SK-N-SH treated with all-trans-retinoic acid at 6 μM for 48 hours (cell line): ENCODE measurements around the gene LCE2C.
"Not testable (repeated sequence)": the region's sequence is repeated elsewhere in the genome, so short reads cannot be mapped to it uniquely, and the experiment has no call there.

Source experiments
- ATAC-seq: fragments of 200-7000 bp; cut with Tn5 transposase; 3 replicates; pipeline ENCODE4 v1.9.1; 2020; ENCODE audit warnings: mild to moderate bottlenecking, moderate library complexity
- ARNTL ChIP-seq: fragments of 450-650 bp; formaldehyde crosslinking; IDR thresholded peaks from 2 replicates; pipeline ENCODE4 v1.5.0; 2020; ENCODE audit warnings: low read depth, mild to moderate bottlenecking, moderate library complexity, borderline replicate concordance
- BACH2 ChIP-seq: fragments of 250-450 bp; sonication (Bioruptor Pico); IDR thresholded peaks from 2 replicates; pipeline ENCODE4 v1.9.0; 2021; ENCODE audit warnings: mild to moderate bottlenecking, borderline replicate concordance
- CREB5 ChIP-seq: fragments of 250-450 bp; sonication (Bioruptor Pico); IDR thresholded peaks from 2 replicates; pipeline ENCODE4 v1.5.1; 2020; ENCODE audit warnings: low read depth, mild to moderate bottlenecking, moderate library complexity
- CSDC2 ChIP-seq: fragments of 250-450 bp; sonication (Bioruptor Pico); IDR thresholded peaks from 2 replicates; pipeline ENCODE4 v1.5.0; 2020; ENCODE audit warnings: mild to moderate bottlenecking, moderate library complexity
- CSRNP3 ChIP-seq: fragments of 250-450 bp; sonication (Bioruptor Pico); IDR thresholded peaks from 2 replicates; pipeline ENCODE4 v1.5.1; 2021; ENCODE audit warnings: mild to moderate bottlenecking, moderate library complexity
- GLIS3 ChIP-seq: fragments of 250-450 bp; sonication (Bioruptor Pico); IDR thresholded peaks from 2 replicates; pipeline ENCODE4 v1.5.0; 2020; ENCODE audit warnings: mild to moderate bottlenecking, moderate library complexity
- ISL1 ChIP-seq: fragments of 250-450 bp; sonication (Bioruptor Pico); IDR thresholded peaks from 2 replicates; pipeline ENCODE4 v2.1.2; 2022; ENCODE audit warnings: mild to moderate bottlenecking, moderate library complexity
- OSR1 ChIP-seq: fragments of 250-450 bp; sonication (Bioruptor Pico); IDR thresholded peaks from 2 replicates; pipeline ENCODE4 v1.8.0; 2022; ENCODE audit warnings: moderate library complexity, mild to moderate bottlenecking, inconsistent platforms
- RARB ChIP-seq: fragments of 250-450 bp; sonication (Bioruptor Pico); IDR thresholded peaks from 2 replicates; pipeline ENCODE4 v1.8.0; 2021; ENCODE audit warnings: mild to moderate bottlenecking, moderate library complexity
- SNAI2 ChIP-seq: fragments of 250-450 bp; sonication (Bioruptor Pico); IDR thresholded peaks from 2 replicates; pipeline ENCODE4 v1.5.0; 2020; ENCODE audit warnings: mild to moderate bottlenecking, moderate library complexity
- TOX ChIP-seq: fragments of 250-450 bp; sonication (Bioruptor Pico); IDR thresholded peaks from 2 replicates; pipeline ENCODE4 v1.8.0; 2021; ENCODE audit warnings: mild to moderate bottlenecking, moderate library complexity, borderline replicate concordance
- ZC3H10 ChIP-seq: fragments of 250-450 bp; sonication (Bioruptor Pico); IDR thresholded peaks from 2 replicates; pipeline ENCODE4 v1.5.1; 2021; ENCODE audit warnings: mild to moderate bottlenecking, moderate library complexity
- ZFP3 ChIP-seq: fragments of 250-450 bp; sonication (Bioruptor Pico); IDR thresholded peaks from 2 replicates; pipeline ENCODE4 v1.5.0; 2020; ENCODE audit warnings: mild to moderate bottlenecking, moderate library complexity
- ZNF70 ChIP-seq: fragments of 450-650 bp; formaldehyde crosslinking; IDR thresholded peaks from 2 replicates; pipeline ENCODE4 v1.5.0; 2020; ENCODE audit warnings: mild to moderate bottlenecking, moderate library complexity
- ZNF8 ChIP-seq: fragments of 450-650 bp; formaldehyde crosslinking; IDR thresholded peaks from 2 replicates; pipeline ENCODE4 v1.5.0; 2020; ENCODE audit warnings: mild to moderate bottlenecking, moderate library complexity
- TF ChIP-seq, protein P1 (sequence below): fragments of 250-450 bp; sonication (Bioruptor Pico); IDR thresholded peaks from 2 replicates; pipeline ENCODE4 v1.8.0; 2020; ENCODE audit warnings: mild to moderate bottlenecking, moderate library complexity, borderline replicate concordance
- TF ChIP-seq, protein P2 (sequence below): fragments of 250-450 bp; sonication (Bioruptor Pico); IDR thresholded peaks from 2 replicates; pipeline ENCODE4 v1.8.0; 2021; ENCODE audit warnings: low read depth, mild to moderate bottlenecking, moderate library complexity, borderline replicate concordance
- TF ChIP-seq, protein P3 (sequence below): fragments of 250-450 bp; sonication (Bioruptor Pico); IDR thresholded peaks from 2 replicates; pipeline ENCODE4 v1.5.0; 2020; ENCODE audit warnings: mild to moderate bottlenecking, moderate library complexity

Gene LCE2C

DNA sequence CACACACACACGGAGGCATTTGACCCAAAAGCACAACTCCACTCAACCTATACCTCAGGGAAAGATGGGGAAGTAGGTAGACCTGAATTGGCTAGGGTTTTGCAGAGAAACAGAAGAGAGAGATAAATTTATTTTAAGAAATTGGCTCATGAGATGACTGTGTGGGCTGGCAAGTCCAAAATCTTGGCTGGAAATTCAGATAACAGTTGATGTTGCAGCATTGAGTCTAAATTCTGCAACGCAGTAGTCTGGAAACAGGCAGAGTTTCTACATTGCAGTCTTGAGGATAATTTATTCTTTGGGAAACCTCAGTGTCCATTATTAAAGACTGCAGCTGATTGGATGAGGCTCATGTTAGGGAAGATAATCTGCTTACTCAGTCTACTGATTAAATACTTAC, 6.5 kb downstream of the LCE2C start:
- no peak for ATAC-seq

DNA sequence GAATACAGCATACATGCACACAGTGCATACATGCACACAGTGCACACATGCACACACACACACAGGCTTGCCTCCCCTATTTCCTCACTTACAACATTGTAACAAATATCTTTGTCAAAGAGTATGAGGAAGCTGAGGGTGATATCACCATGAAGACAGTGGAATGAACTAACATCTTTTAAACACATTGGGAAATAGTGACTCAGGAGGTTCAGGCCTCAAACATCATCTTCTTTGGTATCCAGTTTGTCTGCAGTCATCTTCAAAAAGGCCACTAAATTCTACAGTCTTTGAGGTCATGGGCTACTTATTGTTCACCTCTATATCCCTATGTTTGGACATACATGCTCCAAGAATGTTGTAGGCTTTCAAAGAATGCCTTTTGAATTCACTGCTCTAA, 8.8 kb downstream of the LCE2C start:
- TF ChIP-seq TOX (CRISPR knock-in tag), result no peak
- TF ChIP-seq ISL1, result no peak
- TF ChIP-seq ZFP3 (CRISPR knock-in tag), result no peak
- TF ChIP-seq RARB (CRISPR knock-in tag), result no peak
- TF ChIP-seq ZC3H10, result no peak
- no peak for TF ChIP-seq GLIS3
- no peak for TF ChIP-seq ZNF70 (CRISPR knock-in tag)
- ATAC-seq, result no peak

More for the DNA sequence above, 6.5 kb downstream of the LCE2C start:
- TF ChIP-seq RARB (CRISPR knock-in tag) (no peak), BACH2 (CRISPR knock-in tag) (no peak)
- TF ChIP-seq, protein P1, sequence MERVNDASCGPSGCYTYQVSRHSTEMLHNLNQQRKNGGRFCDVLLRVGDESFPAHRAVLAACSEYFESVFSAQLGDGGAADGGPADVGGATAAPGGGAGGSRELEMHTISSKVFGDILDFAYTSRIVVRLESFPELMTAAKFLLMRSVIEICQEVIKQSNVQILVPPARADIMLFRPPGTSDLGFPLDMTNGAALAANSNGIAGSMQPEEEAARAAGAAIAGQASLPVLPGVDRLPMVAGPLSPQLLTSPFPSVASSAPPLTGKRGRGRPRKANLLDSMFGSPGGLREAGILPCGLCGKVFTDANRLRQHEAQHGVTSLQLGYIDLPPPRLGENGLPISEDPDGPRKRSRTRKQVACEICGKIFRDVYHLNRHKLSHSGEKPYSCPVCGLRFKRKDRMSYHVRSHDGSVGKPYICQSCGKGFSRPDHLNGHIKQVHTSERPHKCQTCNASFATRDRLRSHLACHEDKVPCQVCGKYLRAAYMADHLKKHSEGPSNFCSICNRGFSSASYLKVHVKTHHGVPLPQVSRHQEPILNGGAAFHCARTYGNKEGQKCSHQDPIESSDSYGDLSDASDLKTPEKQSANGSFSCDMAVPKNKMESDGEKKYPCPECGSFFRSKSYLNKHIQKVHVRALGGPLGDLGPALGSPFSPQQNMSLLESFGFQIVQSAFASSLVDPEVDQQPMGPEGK (CRISPR knock-in tag), result no peak

GRCh38 chr1:152685823-152686222, 10.7 kb downstream of the LCE2C start, which contains the start of gene LCE2B:
Gene LCE2B, plus strand, starts transcription at chr1:152686123. Its CDS starts 721 bp downstream, at chr1:152686844.
- not testable (repeated sequence) for ATAC-seq

GRCh38 chr1:152697701-152698600, 22.9 kb downstream of the LCE2C start, which contains the start of gene LCE2A:
Gene LCE2A, plus strand, starts transcription at chr1:152698345. Its CDS starts 557 bp downstream, at chr1:152698902.
- no peak for TF ChIP-seq ARNTL (CRISPR knock-in tag)
- TF ChIP-seq OSR1 (CRISPR knock-in tag), result no peak
- no peak for TF ChIP-seq CSDC2 (CRISPR knock-in tag)
- TF ChIP-seq, protein P2, sequence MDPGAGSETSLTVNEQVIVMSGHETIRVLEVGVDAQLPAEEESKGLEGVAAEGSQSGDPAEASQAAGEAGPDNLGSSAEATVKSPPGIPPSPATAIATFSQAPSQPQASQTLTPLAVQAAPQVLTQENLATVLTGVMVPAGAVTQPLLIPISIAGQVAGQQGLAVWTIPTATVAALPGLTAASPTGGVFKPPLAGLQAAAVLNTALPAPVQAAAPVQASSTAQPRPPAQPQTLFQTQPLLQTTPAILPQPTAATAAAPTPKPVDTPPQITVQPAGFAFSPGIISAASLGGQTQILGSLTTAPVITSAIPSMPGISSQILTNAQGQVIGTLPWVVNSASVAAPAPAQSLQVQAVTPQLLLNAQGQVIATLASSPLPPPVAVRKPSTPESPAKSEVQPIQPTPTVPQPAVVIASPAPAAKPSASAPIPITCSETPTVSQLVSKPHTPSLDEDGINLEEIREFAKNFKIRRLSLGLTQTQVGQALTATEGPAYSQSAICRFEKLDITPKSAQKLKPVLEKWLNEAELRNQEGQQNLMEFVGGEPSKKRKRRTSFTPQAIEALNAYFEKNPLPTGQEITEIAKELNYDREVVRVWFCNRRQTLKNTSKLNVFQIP (CRISPR knock-in tag), result no peak
- TF ChIP-seq, protein P3, sequence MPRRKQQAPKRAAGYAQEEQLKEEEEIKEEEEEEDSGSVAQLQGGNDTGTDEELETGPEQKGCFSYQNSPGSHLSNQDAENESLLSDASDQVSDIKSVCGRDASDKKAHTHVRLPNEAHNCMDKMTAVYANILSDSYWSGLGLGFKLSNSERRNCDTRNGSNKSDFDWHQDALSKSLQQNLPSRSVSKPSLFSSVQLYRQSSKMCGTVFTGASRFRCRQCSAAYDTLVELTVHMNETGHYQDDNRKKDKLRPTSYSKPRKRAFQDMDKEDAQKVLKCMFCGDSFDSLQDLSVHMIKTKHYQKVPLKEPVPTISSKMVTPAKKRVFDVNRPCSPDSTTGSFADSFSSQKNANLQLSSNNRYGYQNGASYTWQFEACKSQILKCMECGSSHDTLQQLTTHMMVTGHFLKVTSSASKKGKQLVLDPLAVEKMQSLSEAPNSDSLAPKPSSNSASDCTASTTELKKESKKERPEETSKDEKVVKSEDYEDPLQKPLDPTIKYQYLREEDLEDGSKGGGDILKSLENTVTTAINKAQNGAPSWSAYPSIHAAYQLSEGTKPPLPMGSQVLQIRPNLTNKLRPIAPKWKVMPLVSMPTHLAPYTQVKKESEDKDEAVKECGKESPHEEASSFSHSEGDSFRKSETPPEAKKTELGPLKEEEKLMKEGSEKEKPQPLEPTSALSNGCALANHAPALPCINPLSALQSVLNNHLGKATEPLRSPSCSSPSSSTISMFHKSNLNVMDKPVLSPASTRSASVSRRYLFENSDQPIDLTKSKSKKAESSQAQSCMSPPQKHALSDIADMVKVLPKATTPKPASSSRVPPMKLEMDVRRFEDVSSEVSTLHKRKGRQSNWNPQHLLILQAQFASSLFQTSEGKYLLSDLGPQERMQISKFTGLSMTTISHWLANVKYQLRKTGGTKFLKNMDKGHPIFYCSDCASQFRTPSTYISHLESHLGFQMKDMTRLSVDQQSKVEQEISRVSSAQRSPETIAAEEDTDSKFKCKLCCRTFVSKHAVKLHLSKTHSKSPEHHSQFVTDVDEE (CRISPR knock-in tag), result no peak
- no peak for TF ChIP-seq CSRNP3 (CRISPR knock-in tag)
- TF ChIP-seq BACH2 (CRISPR knock-in tag), result no peak
- no peak for TF ChIP-seq RARB (CRISPR knock-in tag)
- TF ChIP-seq ISL1, result no peak
- no peak for TF ChIP-seq SNAI2 (CRISPR knock-in tag)
- TF ChIP-seq ZFP3 (CRISPR knock-in tag), result no peak
- no peak for TF ChIP-seq ZNF70 (CRISPR knock-in tag)
- TF ChIP-seq GLIS3, result no peak
- TF ChIP-seq CREB5 (CRISPR knock-in tag), result no peak
- no peak for TF ChIP-seq ZNF8 (CRISPR knock-in tag)
- no peak for ATAC-seq
